HG02840 (cell line): Measurements from ENCODE around the gene SPAG16.
"Not testable (repeated sequence)": the region's sequence is repeated elsewhere in the genome, so short reads cannot be mapped to it uniquely, and the experiment has no call there.

Experiments
- ATAC-seq: cut with Tn5 transposase; IDR thresholded peaks from one replicate; pipeline ENCODE4 v1.9.1; 2021; ENCODE audit warnings: mild to moderate bottlenecking, moderate library complexity, moderate number of reproducible peaks; ENCODE audit not compliant: unreplicated experiment, low FRiP score

SPAG16 gene

DNA sequence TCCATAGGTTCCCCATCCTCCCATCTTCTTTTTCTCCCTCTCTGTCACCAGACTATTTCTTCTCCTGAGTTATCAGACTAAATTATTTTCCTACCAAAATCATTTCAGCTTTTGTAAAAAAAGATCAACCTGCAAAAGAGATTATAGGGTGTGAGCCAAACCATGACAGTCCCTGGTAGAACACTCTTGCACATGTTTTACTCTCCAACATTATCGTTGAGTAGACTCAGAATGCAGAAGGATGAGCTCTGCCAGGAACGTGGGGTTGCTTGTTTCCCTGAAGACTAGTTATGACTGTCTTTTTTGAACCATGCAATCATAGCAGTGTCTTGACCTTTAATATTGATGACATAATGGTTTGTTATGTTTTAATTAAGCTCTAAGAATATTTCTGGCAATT is 766.5 kb downstream of the SPAG16 start:
- no peak for ATAC-seq

GRCh38 chr2:214051585-214051984 is 767.3 kb downstream of the SPAG16 start:
- ATAC-seq = no peak

DNA sequence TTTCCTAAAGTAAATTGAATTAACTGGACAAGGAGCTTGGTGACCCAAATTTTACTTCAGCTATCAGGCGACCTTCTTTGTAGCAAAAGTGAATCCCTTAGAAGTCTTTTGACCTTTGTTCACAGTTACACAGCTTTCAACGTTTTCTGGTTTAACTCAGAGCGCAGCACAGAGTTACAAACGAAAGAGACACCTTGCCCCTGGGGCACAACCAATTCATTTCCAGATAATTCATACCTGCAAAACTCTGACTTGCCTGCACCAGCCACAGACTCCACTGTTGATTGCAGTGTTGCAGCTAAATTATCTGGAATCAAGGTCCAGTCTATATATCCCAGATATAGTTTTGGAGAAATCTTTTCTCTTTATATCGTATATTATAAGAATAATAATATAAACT is 768.0 kb downstream of the SPAG16 start:
- no peak for ATAC-seq

DNA sequence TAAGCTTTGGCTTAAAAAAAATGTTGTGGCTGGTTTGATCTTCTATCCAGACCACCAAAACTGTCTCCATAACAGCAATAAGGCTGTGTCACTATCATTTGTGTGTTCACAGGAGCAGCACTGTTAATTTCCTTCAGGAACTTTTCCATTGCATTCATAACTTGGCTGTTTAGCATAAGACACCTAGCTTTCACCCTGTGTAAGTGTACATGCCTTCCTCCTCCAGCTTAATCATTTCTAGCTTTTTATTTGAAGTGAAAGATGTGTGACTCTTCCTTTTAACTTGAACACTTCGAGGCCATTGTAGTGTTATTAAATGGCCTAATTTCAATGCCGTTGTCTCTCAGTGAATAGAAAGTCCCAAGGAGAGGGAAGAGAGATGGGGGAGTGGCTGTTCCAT is 773.7 kb downstream of the SPAG16 start:
- ATAC-seq = no peak

DNA sequence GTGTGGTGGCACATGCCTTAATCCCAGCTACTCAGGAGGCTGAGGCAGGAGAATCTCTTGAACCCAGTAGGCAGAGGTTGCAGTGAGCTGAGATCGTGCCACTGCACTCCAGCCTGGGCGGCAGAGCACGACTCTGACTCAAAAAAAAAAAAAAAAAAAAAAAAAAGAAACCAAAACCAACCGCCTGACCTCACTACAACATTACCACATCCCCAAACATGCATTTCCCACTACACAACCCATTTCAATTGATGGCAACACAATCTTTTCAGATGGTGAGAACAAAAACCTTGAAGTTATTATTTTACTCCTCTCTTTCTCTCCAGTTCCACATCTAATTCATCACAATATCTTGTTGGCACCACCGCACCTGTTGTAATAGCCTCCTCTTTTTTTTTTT is 778.0 kb downstream of the SPAG16 start:
- ATAC-seq = not testable (repeated sequence)

DNA sequence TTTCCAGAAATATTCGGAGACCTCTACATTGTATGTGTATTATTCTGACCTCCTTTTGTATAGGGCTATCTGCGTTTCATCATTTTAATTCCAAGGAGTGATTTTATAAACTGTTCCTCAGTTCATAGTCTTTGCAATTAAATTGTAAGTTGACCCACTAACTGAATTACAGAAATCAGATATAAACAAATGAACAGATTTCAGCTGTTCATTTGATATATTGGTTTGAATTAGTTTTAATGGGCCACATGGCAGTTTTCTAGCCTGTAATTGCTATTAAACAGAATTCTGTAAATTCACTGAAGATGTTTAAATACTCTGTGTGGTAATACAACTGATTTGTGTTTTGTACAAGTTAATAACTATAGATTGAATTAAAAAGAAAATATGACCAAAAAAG is 780.2 kb downstream of the SPAG16 start:
- ATAC-seq = no peak

DNA sequence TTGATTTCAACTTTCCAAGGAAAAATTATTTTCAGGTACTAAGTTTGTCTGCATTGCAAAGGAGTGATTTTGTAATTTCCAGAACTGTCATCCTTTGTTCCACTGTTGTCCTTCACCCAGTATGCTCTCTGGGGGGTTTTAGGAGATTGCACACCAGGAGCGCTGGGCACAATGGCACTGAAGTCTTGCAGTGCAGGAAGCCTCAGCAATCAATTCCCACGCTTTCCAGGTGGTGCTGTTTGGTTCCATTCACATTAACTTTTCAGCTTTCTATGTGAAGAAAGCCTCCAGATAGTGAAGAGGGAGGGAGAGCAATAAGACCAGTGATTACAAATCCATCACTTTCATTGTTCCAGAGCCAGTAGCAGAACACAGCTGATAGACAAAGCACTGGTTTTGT is 782.6 kb downstream of the SPAG16 start:
- ATAC-seq = no peak

- ATAC-seq = no peak
Observed at GRCh38 chr2:214069254-214069653, 785.0 kb downstream of the SPAG16 start.

- no peak for ATAC-seq
Observed at GRCh38 chr2:214075456-214075855, 791.2 kb downstream of the SPAG16 start.

GRCh38 chr2:214076527-214076926 is 792.3 kb downstream of the SPAG16 start:
- no peak for ATAC-seq

DNA sequence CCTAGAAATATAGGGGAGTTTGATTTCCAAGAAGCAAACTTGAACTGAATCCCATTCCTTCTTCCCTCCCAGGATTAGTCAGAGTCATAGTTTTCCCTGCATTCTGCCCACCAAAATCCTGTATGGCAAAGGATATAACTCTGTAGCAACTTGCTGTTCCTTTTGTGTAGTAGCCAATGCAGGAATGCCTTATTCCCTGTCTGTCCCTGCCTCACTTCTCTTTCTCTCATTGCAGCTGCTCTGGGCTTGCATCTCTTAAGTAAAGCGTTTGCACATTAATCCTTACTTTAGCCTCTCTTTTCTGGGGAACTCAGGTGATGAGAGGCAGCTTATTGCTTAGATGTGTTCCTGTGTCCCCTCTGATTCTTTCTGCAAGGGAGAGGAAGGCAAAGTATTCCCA is 793.5 kb downstream of the SPAG16 start:
- ATAC-seq = no peak

- ATAC-seq = no peak
Observed at GRCh38 chr2:214079032-214079431, 794.8 kb downstream of the SPAG16 start.

GRCh38 chr2:214088536-214088935 is 804.3 kb downstream of the SPAG16 start:
- ATAC-seq = no peak

GRCh38 chr2:214096208-214096715 is 812.0 kb downstream of the SPAG16 start:
- ATAC-seq = no peak

GRCh38 chr2:214098811-214099210 is 814.5 kb downstream of the SPAG16 start:
- ATAC-seq = no peak

- no peak for ATAC-seq
Observed at GRCh38 chr2:214100488-214100887, 816.2 kb downstream of the SPAG16 start.

DNA sequence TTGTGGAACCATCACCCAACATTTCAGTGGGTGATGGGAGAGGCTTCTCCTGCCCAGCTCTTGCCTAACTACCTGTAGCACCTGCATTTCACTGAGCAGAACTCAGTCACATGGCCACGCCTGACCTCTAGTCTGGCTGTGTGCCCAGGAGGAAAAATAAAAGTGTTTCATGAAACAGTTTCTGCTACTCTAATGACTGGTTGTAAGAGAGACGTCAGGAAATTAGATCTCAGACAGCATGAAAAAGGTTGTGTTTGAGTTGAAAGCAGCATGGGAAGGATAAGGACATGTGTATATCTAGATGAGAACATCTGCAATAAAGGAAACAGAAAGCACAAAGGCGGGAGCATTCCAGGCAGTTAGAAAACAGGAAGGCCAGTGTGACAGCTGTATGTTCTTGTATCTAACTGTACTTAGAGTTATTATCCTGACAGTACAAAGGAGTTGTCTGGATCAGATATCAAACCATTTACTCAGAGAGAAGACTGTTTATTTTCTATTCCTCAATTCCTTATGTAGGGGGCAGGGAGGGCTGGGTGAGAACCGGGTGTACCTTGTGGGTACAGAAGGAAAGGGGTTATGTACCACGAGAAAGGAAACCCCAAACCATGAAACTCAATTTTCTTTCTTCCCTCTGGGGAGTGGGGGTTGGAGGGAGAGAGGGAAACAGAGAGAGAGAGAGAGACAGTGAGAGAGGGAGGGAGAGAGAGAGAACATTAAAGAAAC is 819.2 kb downstream of the SPAG16 start:
- ATAC-seq = no peak

DNA sequence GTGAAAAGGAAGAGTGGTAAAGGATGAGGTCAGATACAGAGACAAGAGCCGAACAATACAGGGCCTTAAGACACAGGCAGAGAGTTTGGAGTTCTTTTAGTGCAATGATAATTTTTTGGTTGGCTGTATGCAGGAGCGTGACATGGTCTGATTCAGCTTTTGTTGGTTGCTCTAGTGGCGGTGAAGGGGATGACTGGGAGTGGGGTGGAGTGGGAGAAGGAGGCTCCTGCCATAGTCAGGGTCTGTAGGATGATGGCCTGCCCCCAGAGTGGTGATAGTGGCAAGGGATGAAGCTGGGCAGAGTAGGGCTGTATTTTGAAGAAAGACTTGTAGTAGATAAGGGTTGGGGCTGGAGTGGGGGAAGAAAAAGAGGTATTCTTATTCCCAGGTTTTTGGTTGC is 820.0 kb downstream of the SPAG16 start:
- ATAC-seq = no peak

GRCh38 chr2:214104967-214105366 is 820.7 kb downstream of the SPAG16 start:
- no peak for ATAC-seq

DNA sequence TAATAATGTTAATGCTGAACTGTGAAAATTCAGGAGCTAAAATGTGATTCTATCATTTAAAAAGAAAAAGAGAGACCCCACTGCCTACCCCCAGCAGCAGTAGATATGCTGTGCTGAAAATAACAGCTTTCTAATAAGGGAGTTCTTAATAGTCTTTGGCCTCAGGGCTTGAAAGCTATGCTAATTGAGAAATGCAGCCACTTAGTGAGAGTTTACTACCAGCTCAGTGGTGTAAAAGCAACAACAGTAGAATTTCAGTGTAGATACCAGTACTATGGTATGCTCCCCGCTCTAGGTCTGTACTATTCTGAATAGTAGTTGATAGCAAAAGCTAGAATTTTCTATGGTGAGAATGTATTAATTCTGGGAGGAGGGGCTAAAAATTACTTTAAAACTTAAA is 823.5 kb downstream of the SPAG16 start:
- ATAC-seq = no peak

GRCh38 chr2:214108598-214108997 is 824.3 kb downstream of the SPAG16 start:
- no peak for ATAC-seq

- no peak for ATAC-seq
Observed at GRCh38 chr2:214117054-214117453, 832.8 kb downstream of the SPAG16 start.

GRCh38 chr2:214126135-214126534 is 841.9 kb downstream of the SPAG16 start:
- no peak for ATAC-seq
